Stimulated activated CD8-positive, alpha-beta memory T cell treated with anti-CD3 and anti-CD28 coated beads, Interleukin-7, amount 100 ng/mL, for 24 hours (primary cell): ENCODE data around the gene AGTRAP.

ENCODE experiments used
- DNase-seq: peaks from one replicate; pipeline ENCODE4 v3.0.0-alpha.2; 2020; ENCODE audit warnings: low read depth

The AGTRAP gene

GRCh38 chr1:11706292-11706691 lies 29.6 kb upstream of the AGTRAP start:
- DNase-seq = no peak

- DNase-seq = no peak
Observed at GRCh38 chr1:11707621-11708276, 28.2 kb upstream of the AGTRAP start.

GRCh38 chr1:11708554-11709350 lies 27.2 kb upstream of the AGTRAP start:
- DNase-seq = no peak

GRCh38 chr1:11711490-11711889 lies 24.4 kb upstream of the AGTRAP start:
- no peak for DNase-seq

- no peak for DNase-seq
Observed at GRCh38 chr1:11712285-11712684, 23.7 kb upstream of the AGTRAP start.

DNA sequence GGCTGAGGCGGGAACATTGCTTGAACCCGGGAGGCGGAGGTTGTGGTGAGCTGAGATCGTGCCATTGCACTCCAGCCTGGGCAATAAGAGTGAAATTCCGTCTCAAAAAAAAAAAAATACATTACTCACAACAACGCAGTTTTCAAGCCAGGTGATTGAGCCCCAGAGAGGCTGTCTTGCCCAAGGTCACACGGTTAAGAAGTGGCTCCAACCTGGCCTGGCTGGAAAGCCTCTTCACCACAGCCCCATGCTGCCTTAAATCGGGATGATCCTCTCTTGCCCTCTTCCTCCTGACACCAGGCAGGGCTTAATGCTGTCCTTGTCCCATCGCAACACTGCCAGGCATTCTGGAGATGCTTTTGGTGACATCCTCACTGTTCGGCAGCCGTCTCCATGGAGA lies 22.8 kb upstream of the AGTRAP start:
- no peak for DNase-seq

- no peak for DNase-seq
Observed at GRCh38 chr1:11714831-11715575, 20.9 kb upstream of the AGTRAP start.

- peak; percentile 78 for DNase-seq
Observed at GRCh38 chr1:11719313-11720032, 16.5 kb upstream of the AGTRAP start.

DNA sequence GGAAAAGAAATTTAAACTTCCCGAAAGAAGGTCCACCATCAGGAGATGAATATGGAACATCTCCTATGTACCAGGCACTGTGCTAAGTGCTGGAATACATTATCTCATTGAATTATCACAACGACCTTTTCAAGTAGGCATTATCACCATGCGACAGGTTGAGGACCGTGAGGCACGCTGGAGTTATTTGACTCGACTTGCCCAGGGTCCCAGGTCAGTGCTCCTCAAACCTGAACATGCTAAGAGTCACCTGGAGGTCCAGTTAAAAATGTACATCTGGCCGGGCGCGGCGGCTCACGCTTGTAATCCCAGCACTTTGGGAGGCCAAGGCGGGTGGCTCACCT lies 15.9 kb upstream of the AGTRAP start:
- DNase-seq = no peak

GRCh38 chr1:11720525-11720924 lies 15.4 kb upstream of the AGTRAP start:
- no peak for DNase-seq

- DNase-seq = no peak
Observed at GRCh38 chr1:11721311-11721710, 14.6 kb upstream of the AGTRAP start.

- no peak for DNase-seq
Observed at GRCh38 chr1:11722538-11722937, 13.4 kb upstream of the AGTRAP start.

GRCh38 chr1:11725616-11726015 lies 10.3 kb upstream of the AGTRAP start:
- no peak for DNase-seq

GRCh38 chr1:11727119-11727518 lies 8.8 kb upstream of the AGTRAP start:
- DNase-seq = no peak

DNA sequence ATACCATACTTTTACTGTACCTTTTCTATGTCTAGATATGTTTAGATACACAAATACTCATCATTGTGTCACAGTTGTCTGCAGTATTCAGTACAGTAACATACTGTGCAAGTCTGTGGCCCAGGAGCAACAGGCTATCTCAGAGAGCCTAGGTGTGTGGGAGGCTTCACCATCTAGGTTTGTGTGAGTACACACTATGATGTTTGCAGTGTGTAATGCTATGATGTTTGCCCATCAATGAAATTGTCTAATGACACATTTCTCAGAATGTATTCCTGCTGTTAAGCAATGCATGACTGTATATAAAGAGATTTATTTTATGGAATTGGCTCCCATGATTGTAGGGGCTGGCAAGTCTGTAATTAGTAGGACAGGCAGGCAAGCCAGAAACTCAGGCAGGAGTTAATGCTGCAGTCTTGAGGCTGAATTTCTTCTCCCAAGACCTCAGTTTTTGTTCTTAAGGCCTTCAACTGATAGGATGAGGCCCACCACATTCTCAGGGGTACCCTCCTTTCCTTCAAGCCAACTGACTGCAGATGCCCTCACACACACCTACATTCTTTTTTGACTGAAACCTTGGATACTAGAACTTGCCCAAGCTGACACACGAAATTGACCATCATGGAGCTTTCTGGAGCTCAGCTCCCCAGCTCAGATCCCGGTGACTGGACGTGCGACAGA lies 7.7 kb upstream of the AGTRAP start:
- DNase-seq = no peak

DNA sequence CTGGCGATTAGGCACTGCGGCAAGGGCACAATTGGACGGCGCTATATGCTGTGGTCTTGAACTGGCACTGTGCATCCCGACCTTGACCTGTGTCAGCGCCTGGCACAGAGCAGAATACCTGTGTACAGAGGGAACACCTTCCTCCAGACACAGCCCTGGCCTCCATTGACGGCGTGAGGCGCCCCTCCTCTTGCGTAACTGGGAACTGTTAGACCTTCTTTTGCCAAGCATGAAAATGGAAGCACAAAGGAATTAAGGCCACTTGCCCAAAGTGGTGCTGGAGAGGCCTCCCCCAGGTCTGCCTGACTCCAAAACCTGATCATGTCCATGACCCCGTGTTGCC lies 6.8 kb upstream of the AGTRAP start:
- no peak for DNase-seq

DNA sequence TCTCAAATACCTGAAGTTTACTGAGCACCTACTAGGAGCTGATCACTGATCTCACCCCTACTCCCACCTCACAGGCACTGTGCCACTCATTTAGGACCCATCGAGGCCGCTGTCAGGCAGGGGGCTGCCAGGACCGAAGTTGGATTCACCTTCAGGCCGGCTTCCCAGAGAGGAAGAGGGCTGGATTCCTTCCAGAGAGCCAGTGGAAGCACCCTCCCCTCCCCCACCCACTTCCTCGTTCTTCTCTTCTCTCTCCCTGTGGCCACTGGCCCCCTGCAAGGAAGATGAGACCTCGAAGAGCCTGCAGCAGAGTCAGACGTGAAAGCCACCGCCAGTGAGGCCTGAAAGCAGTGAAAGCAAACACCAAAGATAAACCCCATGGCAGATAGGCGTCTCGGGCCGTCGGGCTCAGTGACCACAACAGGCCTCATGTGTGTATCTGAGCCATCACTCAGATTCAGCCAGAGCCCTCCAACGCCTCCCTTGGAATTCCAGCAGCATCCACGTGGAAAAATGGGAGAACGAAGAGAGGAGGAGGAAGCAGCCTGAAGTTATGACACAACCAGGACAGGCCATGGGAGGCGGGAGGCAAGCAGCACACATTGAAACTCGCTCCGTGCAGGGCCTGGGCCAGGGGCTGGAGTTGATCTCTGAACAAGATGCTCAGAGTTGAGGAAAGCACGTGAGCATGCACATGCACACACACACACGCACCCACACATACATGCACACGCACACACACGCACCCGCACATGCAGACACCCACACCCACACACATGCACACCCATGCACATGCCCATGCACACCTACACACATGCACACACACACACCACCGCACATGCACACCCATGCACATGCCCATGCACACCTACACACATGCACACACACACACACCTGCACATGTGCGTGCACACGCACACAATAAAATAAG lies 6.2 kb upstream of the AGTRAP start:
- DNase-seq = no peak

GRCh38 chr1:11730429-11730891 lies 5.5 kb upstream of the AGTRAP start:
- no peak for DNase-seq

- no peak for DNase-seq
Observed at GRCh38 chr1:11731691-11732283, 4.1 kb upstream of the AGTRAP start.

GRCh38 chr1:11733306-11733705 lies 2.6 kb upstream of the AGTRAP start:
- DNase-seq = no peak

DNA sequence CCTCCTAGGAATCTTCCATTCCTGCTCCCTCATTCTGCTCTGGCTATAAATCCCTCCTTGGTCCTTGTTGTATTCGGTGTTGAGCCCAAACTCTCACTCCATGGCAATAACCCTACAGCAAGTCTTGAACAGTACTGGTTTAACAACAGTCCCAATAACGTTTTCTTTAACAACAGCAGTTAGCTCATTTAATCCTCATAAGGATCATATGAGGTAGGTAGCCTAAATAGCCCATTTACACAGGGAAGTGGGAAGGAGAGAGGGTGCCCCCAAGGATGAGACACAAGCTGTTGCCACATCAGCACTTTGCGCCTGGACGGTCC lies 444 bp upstream of the AGTRAP start:
- DNase-seq = no peak
